ENCODE data around the gene FREM3. TPM values are rescaled to one million over a fixed set of nuclear protein-coding genes. Genes with fewer than 3 reads are reported as not detected.

The FREM3 gene
- total RNA-seq, 1 experiment from 2014 or later = not detected

Other genes starting within 250 kb of the FREM3 start
- 107 and 110 TPM in 2 replicates for gene SMARCA5, start 187.0 kb downstream of the FREM3 start, total RNA-seq (2021)
- not detected in 2 replicates for gene GYPE, start 204.9 kb upstream of the FREM3 start, total RNA-seq (2021)

Measured in H9 (cell line).